Stimulated activated naive CD8-positive, alpha-beta T cell treated with anti-CD3 and anti-CD28 coated beads, Interleukin-15, Interleukin-2, amounts not matched to agents 100 ng/mL and 50 ng/mL, for 24 hours (primary cell): Measurements from ENCODE around the gene SLAMF9.
"Not testable (repeated sequence)": the region's sequence is repeated elsewhere in the genome, so short reads cannot be mapped to it uniquely, and the experiment has no call there.

Experiments used
- H3K27ac Mint-ChIP-seq: one replicate; pipeline ENCODE4 v1.8.0; 2021; ENCODE audit warnings: mild to moderate bottlenecking, mixed read lengths
- H3K27me3 Mint-ChIP-seq: one replicate; pipeline ENCODE4 v1.8.0; 2021; ENCODE audit warnings: mixed read lengths
- H3K36me3 Mint-ChIP-seq: one replicate; pipeline ENCODE4 v1.8.0; 2021; ENCODE audit warnings: low read depth, mixed read lengths
- H3K4me1 Mint-ChIP-seq: one replicate; pipeline ENCODE4 v1.8.0; 2021; ENCODE audit warnings: low read depth, mixed read lengths
- H3K4me3 Mint-ChIP-seq: one replicate; pipeline ENCODE4 v1.8.0; 2021; ENCODE audit warnings: mild to moderate bottlenecking, mixed read lengths
- H3K9me3 Mint-ChIP-seq: one replicate; pipeline ENCODE4 v1.8.0; 2021; ENCODE audit warnings: mixed read lengths

The SLAMF9 gene

DNA sequence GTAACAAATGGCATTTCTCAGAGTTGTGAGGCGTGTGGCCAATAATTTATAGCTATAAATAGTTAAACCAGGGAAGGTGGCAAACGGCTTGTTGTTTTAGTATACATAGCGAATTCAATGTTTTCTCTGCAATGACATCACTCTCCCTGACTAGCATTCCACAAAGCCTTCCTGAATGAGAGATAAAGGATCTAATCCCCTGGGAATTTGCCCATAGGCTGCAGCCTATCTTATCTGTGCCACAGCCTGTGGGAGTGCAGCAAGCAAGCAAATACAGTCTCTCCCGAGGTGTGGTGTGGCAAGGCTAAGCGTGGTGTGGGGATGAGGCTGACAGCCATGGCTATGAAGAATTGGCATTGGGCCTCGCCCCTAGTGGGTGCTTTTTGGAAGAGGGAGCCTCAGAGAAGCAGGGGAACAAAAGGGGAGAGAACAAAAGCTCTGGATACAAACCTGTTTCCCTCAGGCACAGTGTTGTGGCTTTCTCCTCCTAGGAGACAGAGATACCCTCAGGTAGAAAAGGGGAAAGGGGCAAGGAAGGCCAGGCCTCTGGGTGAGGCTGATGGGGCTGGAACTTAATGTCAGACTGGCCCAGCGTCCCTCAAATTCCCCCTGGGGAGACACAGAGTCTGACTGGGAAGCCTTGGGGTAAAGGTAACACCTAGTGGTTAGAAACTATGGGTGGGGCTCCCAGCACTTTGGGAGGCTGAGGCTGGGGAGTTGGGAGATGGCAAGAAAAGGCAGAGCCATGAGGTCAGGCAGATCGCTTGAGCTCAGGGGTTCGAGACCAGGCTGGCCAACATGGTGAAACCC lies 37.6 kb downstream of the SLAMF9 start:
- peaks cover 59% of the 10 kb centered on the region for H3K36me3 Mint-ChIP-seq

GRCh38 chr1:159915571-159916241 lies 38.3 kb downstream of the SLAMF9 start:
- Mint-ChIP-seq H3K9me3 (no peaks in the 10 kb centered on the region), H3K4me3 (no peak overlapping the region), H3K27ac (peak overlapping the region; percentile 34), H3K4me1 (peaks cover 67% of the 10 kb centered on the region), H3K36me3 (peaks cover 51% of the 10 kb centered on the region), H3K27me3 (no peaks in the 10 kb centered on the region)

More for the DNA sequence above, 37.6 kb downstream of the SLAMF9 start:
- no peak overlapping the region for H3K4me3 Mint-ChIP-seq
- H3K27ac Mint-ChIP-seq: peak overlapping the region; percentile 16
- no peaks in the 10 kb centered on the region for H3K27me3 Mint-ChIP-seq
- H3K9me3 Mint-ChIP-seq: no peaks in the 10 kb centered on the region
- peaks cover 67% of the 10 kb centered on the region for H3K4me1 Mint-ChIP-seq

DNA sequence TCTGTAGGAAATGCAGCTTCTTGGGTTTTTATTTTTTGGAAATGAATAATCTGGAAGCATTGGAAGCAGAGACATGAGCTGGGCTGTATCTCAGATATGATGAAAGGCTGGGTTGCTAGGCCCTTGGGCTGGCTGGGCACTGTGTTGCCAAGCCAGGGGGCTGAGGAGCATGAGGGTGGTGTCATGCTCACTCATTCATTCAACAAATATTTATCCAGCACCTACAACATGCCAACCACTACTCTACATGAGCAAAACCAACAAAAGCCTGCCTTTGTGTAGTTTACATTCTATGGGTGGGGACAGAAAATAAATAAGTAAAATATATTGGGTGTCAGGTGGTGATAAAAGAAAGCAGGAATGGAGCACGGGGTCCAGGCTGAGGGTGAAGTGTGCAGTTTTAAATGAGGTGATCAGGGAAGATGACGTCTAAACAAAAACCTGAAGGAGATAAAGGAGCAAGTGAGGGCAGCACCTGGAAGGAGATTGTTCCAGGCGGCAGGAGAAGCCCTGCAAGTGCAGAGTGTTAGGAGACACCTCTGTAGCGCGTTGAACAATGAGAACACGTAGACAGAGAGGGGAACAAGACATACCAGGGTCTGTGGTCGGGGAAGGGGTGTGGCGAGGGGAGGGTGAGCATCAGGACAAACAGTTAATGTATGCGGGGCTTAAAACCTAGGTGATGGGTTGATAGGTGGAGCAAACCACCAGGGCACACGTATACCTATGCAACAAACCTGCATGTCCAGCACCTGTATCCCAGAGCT lies 39.6 kb downstream of the SLAMF9 start:
- H3K4me1 Mint-ChIP-seq: peaks cover 66% of the 10 kb centered on the region
- H3K36me3 Mint-ChIP-seq: peaks cover 38% of the 10 kb centered on the region
- no peaks in the 10 kb centered on the region for H3K9me3 Mint-ChIP-seq
- no peak overlapping the region for H3K4me3 Mint-ChIP-seq
- no peaks in the 10 kb centered on the region for H3K27me3 Mint-ChIP-seq
- H3K27ac Mint-ChIP-seq: no peak overlapping the region

DNA sequence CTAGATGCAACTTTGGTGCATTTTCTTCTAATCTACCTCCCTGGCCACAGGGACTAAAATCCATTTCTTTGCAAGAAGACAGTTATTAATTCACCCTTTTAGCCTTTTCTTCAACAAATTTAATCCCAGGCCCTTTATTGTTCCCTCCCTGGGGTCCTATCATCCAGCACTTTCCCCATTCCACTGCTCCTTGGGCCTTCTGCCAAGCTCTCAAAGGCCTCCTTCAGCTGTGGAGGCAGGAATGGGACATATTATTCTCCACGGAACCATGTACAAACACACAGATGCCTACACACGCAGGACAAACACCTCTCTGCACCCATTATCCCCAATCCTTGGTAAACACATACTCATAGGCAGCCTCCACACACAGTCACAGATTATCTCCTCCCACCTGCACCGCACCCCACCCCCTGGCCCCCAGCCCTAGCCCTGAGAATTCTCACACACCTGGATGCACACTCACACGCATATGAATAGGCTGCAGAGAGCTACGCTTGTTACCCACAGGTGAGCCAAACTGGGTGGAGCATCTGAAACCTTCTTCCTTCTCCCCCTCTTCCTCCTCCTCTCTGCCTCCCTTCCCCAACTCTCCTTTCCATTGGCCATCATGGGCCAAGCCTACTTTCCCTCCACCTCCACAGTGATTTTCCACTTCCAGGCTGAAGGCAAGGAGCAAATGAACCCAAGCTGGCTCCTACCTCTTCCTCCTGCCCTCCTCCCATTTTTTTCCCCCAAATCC lies 40.4 kb downstream of the SLAMF9 start:
- no peaks in the 10 kb centered on the region for H3K27me3 Mint-ChIP-seq
- no peak overlapping the region for H3K27ac Mint-ChIP-seq
- no peaks in the 10 kb centered on the region for H3K9me3 Mint-ChIP-seq
- H3K4me1 Mint-ChIP-seq: peaks cover 62% of the 10 kb centered on the region
- H3K36me3 Mint-ChIP-seq: peaks cover 31% of the 10 kb centered on the region
- H3K4me3 Mint-ChIP-seq: no peak overlapping the region

- Mint-ChIP-seq H3K4me1 (peaks cover 49% of the 10 kb centered on the region), H3K27ac (peak overlapping the region; percentile 96), H3K27me3 (no peaks in the 10 kb centered on the region), H3K9me3 (no peaks in the 10 kb centered on the region), H3K4me3 (peak overlapping the region; percentile 30), H3K36me3 (peaks cover 15% of the 10 kb centered on the region)
These were observed 42.5 kb downstream of the SLAMF9 start for GRCh38 chr1:159911326-159912070.

DNA sequence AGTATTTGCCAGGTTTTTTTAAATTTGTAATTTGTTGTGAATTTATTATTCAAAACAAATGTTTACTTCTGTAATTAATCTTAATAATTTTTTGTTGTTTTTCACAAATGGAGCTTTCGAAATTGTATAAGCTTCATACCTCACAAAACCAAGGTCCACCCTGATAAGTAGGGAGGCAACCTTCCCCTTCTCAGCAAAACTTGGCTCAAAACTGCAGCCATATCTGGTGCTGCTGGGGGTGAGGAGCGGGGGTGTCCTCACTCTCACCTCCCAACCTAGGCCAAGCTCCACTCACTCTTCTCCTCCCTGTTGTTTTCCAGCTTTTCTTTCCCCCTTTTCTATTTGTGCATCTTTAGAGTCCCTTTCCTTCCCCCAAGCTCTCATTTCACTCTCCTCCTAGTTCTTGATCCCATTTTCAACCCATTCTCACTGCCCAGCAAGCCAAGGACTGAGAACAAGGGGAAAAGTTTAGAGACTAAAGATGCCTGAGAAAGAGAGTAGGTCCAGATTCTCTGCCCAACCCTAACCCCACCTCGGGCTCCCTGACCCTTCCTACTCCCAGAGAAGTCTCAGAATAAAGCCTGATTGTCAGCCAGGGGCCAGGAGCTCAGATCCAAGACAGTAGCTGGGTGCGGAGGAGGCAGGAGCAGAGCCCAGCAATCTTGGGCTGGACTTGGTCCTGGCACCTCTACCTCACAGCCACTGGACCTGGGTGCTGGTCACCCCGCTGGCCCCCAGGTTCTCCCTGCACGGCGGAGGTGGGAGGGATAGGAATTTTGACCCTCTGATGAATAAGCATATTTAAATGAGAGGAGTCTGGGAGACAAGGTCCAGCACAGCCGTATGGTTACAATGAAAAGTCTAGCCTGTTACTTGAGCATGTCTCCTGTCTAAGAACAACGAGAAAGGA lies 45.8 kb downstream of the SLAMF9 start:
- Mint-ChIP-seq H3K4me3 (no peak overlapping the region), H3K27ac (no peak overlapping the region), H3K9me3 (no peaks in the 10 kb centered on the region), H3K36me3 (no peaks in the 10 kb centered on the region), H3K27me3 (no peaks in the 10 kb centered on the region), H3K4me1 (peaks cover 40% of the 10 kb centered on the region)

DNA sequence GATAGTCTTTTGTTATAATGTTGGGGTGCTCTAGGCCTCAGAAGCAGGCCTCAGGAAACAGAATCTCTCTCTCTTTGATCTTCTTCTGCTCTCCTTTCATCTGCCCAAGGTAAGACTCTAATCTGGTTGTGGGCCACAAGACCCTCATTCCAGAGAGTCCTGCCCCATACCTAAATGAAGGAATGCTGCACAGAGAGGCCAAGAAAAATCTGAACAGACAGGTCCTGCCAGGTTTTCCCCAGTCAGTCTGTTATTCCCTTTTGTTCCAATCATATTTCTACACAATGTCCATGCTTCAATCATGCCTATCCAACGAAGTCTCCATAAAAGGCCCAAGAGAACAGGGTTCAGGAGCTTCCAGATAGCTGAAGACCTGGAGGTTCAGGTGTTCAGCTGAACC lies 47.1 kb downstream of the SLAMF9 start:
- Mint-ChIP-seq H3K36me3 (no peaks in the 10 kb centered on the region), H3K4me1 (peaks cover 28% of the 10 kb centered on the region), H3K27ac (no peak overlapping the region), H3K4me3 (no peak overlapping the region), H3K9me3 (no peaks in the 10 kb centered on the region), H3K27me3 (no peaks in the 10 kb centered on the region)

DNA sequence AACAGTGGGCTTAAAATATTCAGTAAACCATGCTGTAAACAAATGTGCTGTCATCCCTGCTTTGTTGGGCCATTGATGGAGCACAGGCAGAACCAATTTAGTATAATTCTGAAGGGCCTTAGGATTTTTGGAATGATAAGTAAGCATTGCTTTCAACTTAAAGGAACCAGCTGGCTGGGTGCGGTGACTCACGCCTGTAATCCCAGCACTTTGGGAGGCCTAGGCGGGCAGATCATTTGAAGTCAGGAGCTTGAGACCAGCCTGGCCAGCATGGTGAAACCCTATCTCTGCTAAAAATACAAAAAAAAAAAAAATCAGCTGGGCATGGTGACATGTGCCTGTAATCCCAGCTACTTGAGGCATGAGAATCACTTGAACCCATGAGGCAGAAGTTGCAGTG lies 50.0 kb downstream of the SLAMF9 start:
- H3K36me3 Mint-ChIP-seq, H3K4me1 Mint-ChIP-seq, H3K27ac Mint-ChIP-seq, H3K9me3 Mint-ChIP-seq, H3K4me3 Mint-ChIP-seq, H3K27me3 Mint-ChIP-seq: not testable (repeated sequence)

GRCh38 chr1:159902541-159902940 lies 51.5 kb downstream of the SLAMF9 start:
- Mint-ChIP-seq H3K27ac (no peak overlapping the region), H3K27me3 (no peaks in the 10 kb centered on the region), H3K4me3 (no peak overlapping the region), H3K9me3 (no peaks in the 10 kb centered on the region), H3K4me1 (no peaks in the 10 kb centered on the region), H3K36me3 (no peaks in the 10 kb centered on the region)
